H1 (cell line): Measurements from ENCODE around the gene KIF26A. TPM values are rescaled to one million over a fixed set of nuclear protein-coding genes. Genes with fewer than 3 reads are reported as not detected.

Source experiments
- CTCF ChIA-PET: fragments of 300-600 bp; sonication (Branson Sonifier 250); formaldehyde crosslinking; loops from one replicate; lab custom pipeline; 2021; ENCODE audit not compliant: partially characterized antibody; lab: Charles Lee
- POLR2A ChIA-PET: fragments of 300-600 bp; sonication (Branson Sonifier 250); formaldehyde crosslinking; loops from one replicate; lab custom pipeline; 2021; ENCODE audit warnings: inconsistent platforms; ENCODE audit not compliant: partially characterized antibody; lab: Charles Lee
- DNase-seq, 2 experiments: peaks; one replicate each; pipeline versions ENCODE4 v3.0.0 to v3.0.0-alpha.2; 2010 to 2022; ENCODE audit warnings: low spot score in 2 of 2, low read depth in 1 of 2, mixed read lengths in 1 of 2
- FAIRE-seq: peaks from 2 replicates; lab custom pipeline; 2011; peaks lifted over from hg19 to GRCh38; lab: Jason Lieb, UNC
- H2AFZ ChIP-seq: 2 replicates; pipeline ENCODE4 v1.8.1; 2012; ENCODE audit warnings: low read length, inconsistent platforms
- H2AK5ac ChIP-seq: 2 replicates; pipeline ENCODE4 v1.6.1; 2013; ENCODE audit warnings: low read depth, low read length
- H2BK120ac ChIP-seq: replicated peaks from 2 replicates; pipeline ENCODE3; 2013; ENCODE audit warnings: low read depth, low read length, inconsistent platforms
- H2BK12ac ChIP-seq: 2 replicates; pipeline ENCODE4 v1.6.1; 2013; ENCODE audit warnings: low read depth, low read length
- H2BK15ac ChIP-seq: 2 replicates; pipeline ENCODE4 v1.6.1; 2013; ENCODE audit warnings: low read length
- H2BK20ac ChIP-seq: 2 replicates; pipeline ENCODE4 v1.6.1; 2013; ENCODE audit warnings: low read length
- H2BK5ac ChIP-seq: 2 replicates; pipeline ENCODE4 v1.6.1; 2013; ENCODE audit warnings: low read depth, low read length
- H3K14ac ChIP-seq: 2 replicates; pipeline ENCODE4 v1.6.1; 2013; ENCODE audit warnings: inconsistent platforms; ENCODE audit not compliant: insufficient read length
- H3K18ac ChIP-seq: 2 replicates; pipeline ENCODE4 v1.6.1; 2013; ENCODE audit warnings: low read length; ENCODE audit errors: extremely low read depth
- H3K23ac ChIP-seq: 2 replicates; pipeline ENCODE4 v1.6.1; 2013; ENCODE audit warnings: inconsistent platforms; ENCODE audit not compliant: insufficient read length
- H3K23me2 ChIP-seq: 2 replicates; pipeline ENCODE4 v1.6.1; 2013; ENCODE audit warnings: low read depth, low read length
- H3K27ac ChIP-seq: 2 replicates; pipeline ENCODE4 v1.6.1; 2011; ENCODE audit warnings: low read depth, low read length, inconsistent platforms
- H3K27me3 ChIP-seq, 4 experiments: replicated peaks in 1 of 4; 1 replicate in 1 of 4; 2 replicates in 3 of 4; pipeline versions ENCODE4 v1.6.1 to v1.8.1; 2011 to 2013; ENCODE audit warnings: low read length in 3 of 4, mild to moderate bottlenecking in 3 of 4, inconsistent platforms in 2 of 4, mixed read lengths in 2 of 4, moderate library complexity in 1 of 4; ENCODE audit not compliant: control insufficient read depth in 3 of 4, insufficient read depth in 3 of 4; ENCODE audit errors: extremely low read depth in 1 of 4
- H3K36me3 ChIP-seq, 4 experiments: 2 replicates each; pipeline versions ENCODE4 v1.6.1 to v1.8.1; 2011 to 2013; ENCODE audit warnings: mild to moderate bottlenecking in 4 of 4, low read length in 3 of 4, moderate library complexity in 2 of 4, control low read depth in 1 of 4, inconsistent platforms in 1 of 4; ENCODE audit not compliant: insufficient read depth in 4 of 4, control insufficient read depth in 2 of 4
- H3K4ac ChIP-seq: replicated peaks from 2 replicates; pipeline ENCODE3; 2013; ENCODE audit warnings: low read length, low read depth, mixed read lengths, inconsistent platforms; ENCODE audit not compliant: insufficient read length
- H3K4me1 ChIP-seq, 4 experiments: replicated peaks in 1 of 4; 1 replicate in 1 of 4; 2 replicates in 3 of 4; pipeline versions ENCODE4 v1.6.1 to v1.8.1; 2011 to 2013; ENCODE audit warnings: low read length in 3 of 4, inconsistent platforms in 2 of 4, mixed read lengths in 1 of 4; ENCODE audit not compliant: insufficient read depth in 4 of 4, control insufficient read depth in 3 of 4
- H3K4me2 ChIP-seq, 2 experiments: 2 replicates each; pipeline versions ENCODE4 v1.6.1 to v1.8.1; 2011 to 2013; ENCODE audit warnings: low read depth in 2 of 2, low read length in 2 of 2, control low read depth in 1 of 2, inconsistent platforms in 1 of 2, mild to moderate bottlenecking in 1 of 2; ENCODE audit not compliant: insufficient read depth in 1 of 2
- H3K4me3 ChIP-seq, 4 experiments: fragments of 200-600, 300-600 bp in 1 of 4; sonication (generic), shearing (Covaris generic), sonication (Bioruptor Twin) in 1 of 4; 2 replicates each; pipeline versions ENCODE4 v1.5.1 to v1.8.1; 2011 to 2016; ENCODE audit warnings: low read length in 4 of 4, low read depth in 3 of 4, control low read depth in 2 of 4, inconsistent platforms in 2 of 4, mild to moderate bottlenecking in 2 of 4, mixed read lengths in 1 of 4, moderate library complexity in 1 of 4; ENCODE audit not compliant: insufficient read depth in 2 of 4; ENCODE audit errors: extremely low read depth in 1 of 4
- H3K56ac ChIP-seq: replicated peaks from 2 replicates; pipeline ENCODE3; 2013; ENCODE audit warnings: low read depth, mild to moderate bottlenecking, mixed read lengths, low read length, inconsistent platforms; ENCODE audit not compliant: insufficient read length
- H3K79me1 ChIP-seq: 2 replicates; pipeline ENCODE4 v1.6.1; 2013; ENCODE audit warnings: low read depth, low read length, control low read depth
- H3K79me2 ChIP-seq, 2 experiments: 2 replicates each; pipeline versions ENCODE4 v1.6.1 to v1.8.1; 2012 to 2013; ENCODE audit warnings: low read length in 2 of 2, mild to moderate bottlenecking in 2 of 2, inconsistent platforms in 1 of 2; ENCODE audit not compliant: insufficient read depth in 2 of 2, control insufficient read depth in 1 of 2
- H3K9ac ChIP-seq, 4 experiments: replicated peaks in 1 of 4; 1 replicate in 1 of 4; 2 replicates in 3 of 4; pipeline versions ENCODE4 v1.6.1 to v1.8.1; 2011 to 2013; ENCODE audit warnings: low read depth in 3 of 4, low read length in 3 of 4, control low read depth in 2 of 4, mild to moderate bottlenecking in 2 of 4, moderate library complexity in 2 of 4, inconsistent platforms in 1 of 4; ENCODE audit errors: extremely low read depth in 1 of 4
- H3K9me3 ChIP-seq, 2 experiments: 2 replicates each; pipeline versions ENCODE4 v1.6.1 to v1.8.1; 2012 to 2013; ENCODE audit warnings: mild to moderate bottlenecking in 2 of 2, moderate library complexity in 2 of 2, control low read depth in 1 of 2, inconsistent platforms in 1 of 2, low read depth in 1 of 2, low read length in 1 of 2, mixed read lengths in 1 of 2; ENCODE audit not compliant: insufficient read depth in 2 of 2
- H4K20me1 ChIP-seq, 2 experiments: replicated peaks in 1 of 2; 2 replicates each; pipeline versions ENCODE3 to v1.8.1; 2011 to 2013; ENCODE audit warnings: inconsistent platforms in 2 of 2, low read length in 2 of 2, mild to moderate bottlenecking in 1 of 2; ENCODE audit not compliant: insufficient read depth in 2 of 2, control insufficient read depth in 1 of 2
- H4K5ac ChIP-seq: 2 replicates; pipeline ENCODE4 v1.6.1; 2013; ENCODE audit warnings: low read length, low read depth, mixed read lengths, inconsistent platforms; ENCODE audit not compliant: insufficient read length
- H4K8ac ChIP-seq: 2 replicates; pipeline ENCODE4 v1.8.0; 2013; ENCODE audit warnings: mild to moderate bottlenecking, moderate library complexity, low read length, inconsistent platforms; ENCODE audit not compliant: insufficient read depth; ENCODE audit errors: extremely low read depth
- H4K91ac ChIP-seq: replicated peaks from 2 replicates; pipeline ENCODE3; 2013; ENCODE audit warnings: low read length, mixed read lengths, inconsistent platforms; ENCODE audit not compliant: insufficient read length
- CREB1 ChIP-seq: IDR thresholded peaks from 2 replicates; pipeline ENCODE4 v1.6.1; 2012; ENCODE audit warnings: inconsistent platforms
- HDAC2 ChIP-seq, 2 experiments: fragments of 300-600 bp in 1 of 2; sonication (generic) in 1 of 2; IDR thresholded peaks; 2 replicates each; pipeline ENCODE4 v1.6.1; 2011 to 2012; ENCODE audit warnings: low read depth in 2 of 2, low read length in 2 of 2, mild to moderate bottlenecking in 2 of 2, moderate library complexity in 2 of 2, borderline replicate concordance in 1 of 2, inconsistent platforms in 1 of 2
- NANOG ChIP-seq: IDR thresholded peaks from 2 replicates; pipeline ENCODE4 v1.6.1; 2011; ENCODE audit warnings: low read length, low read depth, mild to moderate bottlenecking, inconsistent platforms; ENCODE audit not compliant: insufficient read depth, poor library complexity, severe bottlenecking
- RAD21 ChIP-seq, 2 experiments: IDR thresholded peaks in 1 of 2; conservative IDR thresholded peaks in 1 of 2; 2 replicates each; pipeline ENCODE4 v1.6.1; 2011; ENCODE audit warnings: low read depth in 2 of 2, low read length in 2 of 2, improper control_type of control experiment in 1 of 2, inconsistent platforms in 1 of 2, mild to moderate bottlenecking in 1 of 2, moderate library complexity in 1 of 2
- SIN3A ChIP-seq, 2 experiments: IDR thresholded peaks in 1 of 2; conservative IDR thresholded peaks in 1 of 2; 2 replicates each; pipeline ENCODE4 v1.6.1; 2011 to 2012; ENCODE audit warnings: low read length in 2 of 2, improper control_type of control experiment in 1 of 2, low read depth in 1 of 2, mild to moderate bottlenecking in 1 of 2
- SRF ChIP-seq: IDR thresholded peaks from 2 replicates; pipeline ENCODE4 v1.6.1; 2011; ENCODE audit warnings: mild to moderate bottlenecking, low read depth, low read length, moderate library complexity
- TCF12 ChIP-seq: IDR thresholded peaks from 2 replicates; pipeline ENCODE4 v1.6.1; 2011; ENCODE audit warnings: low read depth, mild to moderate bottlenecking, low read length
- YY1 ChIP-seq: IDR thresholded peaks from 2 replicates; pipeline ENCODE4 v1.6.1; 2011; ENCODE audit warnings: low read depth, mild to moderate bottlenecking, low read length
- WGBS, 2 experiments: shearing (Covaris generic) in 1 of 2; methylation state at CpG; one replicate each; pipeline versions ENCODE4 v1.1.6 to v1.1.7; 2013 to 2015; ENCODE audit warnings: low lambda C conversion rate in 2 of 2, mixed read lengths in 2 of 2, inconsistent platforms in 1 of 2, low coverage in 1 of 2, missing lambda C conversion rate in 1 of 2; ENCODE audit not compliant: insufficient replicate concordance in 2 of 2, insufficient coverage in 1 of 2, insufficient read length in 1 of 2; ENCODE audit errors: extremely low coverage in 1 of 2, missing lambda C conversion rate in 1 of 2; 5-methylcytosine and 5-hydroxymethylcytosine counted together
- polyA plus RNA-seq, 7 experiments: library from polyadenylated mRNA; depleted of rRNA in 3 of 7; stranded (reverse) in 5 of 7; unstranded in 2 of 7; fragments of >200 nt in 5 of 7; fragments of 200-250 nt in 2 of 7; gene quantifications; 1 replicate in 5 of 7; 2 replicates in 1 of 7; 4 replicates in 1 of 7; pipeline versions ENCODE4 v1.2.1 to v1.2.3, GENCODE V29; 2011 to 2013; ENCODE audit warnings: missing spikeins in 2 of 7, mixed read lengths in 2 of 7
- total RNA-seq: library from RNA; stranded (reverse); fragmentation: NEBNext Ultra II Directional; extraction: Animal tissue kit (Norgen Biotek cat#: 25700); gene quantifications from 2 replicates; pipeline ENCODE4 v1.2.1, GENCODE V29; 2021

Gene KIF26A
- total and polyA plus RNA-seq, 2 of the 8 experiments (the other 6 are each of a cell fraction or from before 2014, with no cell fraction given): 11.5 to 41.6 TPM

DNA sequence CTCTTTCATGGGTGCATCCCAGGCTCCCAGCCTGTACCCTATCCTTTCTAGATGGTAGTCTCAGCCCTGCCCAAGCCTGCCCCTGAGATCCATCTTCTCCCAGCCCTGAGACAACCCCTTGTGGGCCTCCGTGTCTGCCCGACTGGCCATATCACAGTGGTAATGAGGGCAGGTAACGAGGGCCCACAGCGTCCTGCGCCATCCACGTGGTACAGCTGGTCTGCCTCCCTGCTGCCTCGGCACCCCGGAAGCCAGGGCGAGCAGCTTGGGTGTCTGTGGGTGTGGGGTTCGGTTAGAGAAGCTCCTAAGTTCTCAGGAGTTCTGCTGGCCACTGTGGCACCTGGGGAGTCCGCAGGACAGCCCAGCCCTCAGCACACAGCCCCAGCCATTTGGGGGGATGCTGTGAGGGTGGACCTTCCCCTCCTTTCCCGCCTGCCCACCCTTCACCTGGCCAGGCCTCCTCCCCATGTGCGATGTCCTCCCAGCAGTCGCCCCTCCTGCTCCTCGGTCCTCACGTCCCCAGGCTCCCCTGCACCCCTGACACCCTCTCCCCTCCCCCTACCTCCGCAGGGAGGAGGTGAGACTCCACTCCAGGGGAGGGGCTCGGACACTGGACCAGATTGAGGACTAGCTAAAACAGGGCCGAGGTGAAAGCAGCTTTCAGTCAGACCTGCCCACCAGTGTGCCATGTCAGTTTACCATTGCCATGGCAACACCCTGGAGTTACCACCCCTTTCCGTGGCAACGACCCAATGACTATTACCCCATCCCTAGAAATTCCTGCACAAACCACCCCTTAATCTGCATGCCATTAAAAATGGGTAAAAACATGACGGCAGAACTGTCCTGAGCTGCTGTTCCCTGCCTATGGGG is 69.0 kb downstream of the KIF26A start:
- H2BK5ac ChIP-seq: no peak overlapping the region
- ChIA-PET CTCF (interaction anchor here (0.6 to 2.0 kb wide), 5 partner anchors 15 to 444 kb away, joined by 3 to 5 read pairs (median 3); no protein-coding TSS in a partner anchor), POLR2A (no interaction called here)
- no peak overlapping the region for H3K27ac ChIP-seq
- H3K36me3 ChIP-seq: no peaks in the 10 kb centered on the region
- no peak for FAIRE-seq
- no peak overlapping the region for H3K4me2 ChIP-seq
- DNase-seq: no peak
- H4K8ac ChIP-seq: no peak overlapping the region; the same call in 1 of the 2 replicates
- H2BK15ac ChIP-seq: no peak overlapping the region
- H3K79me2 ChIP-seq: no peaks in the 10 kb centered on the region
- H3K4me3 ChIP-seq: no peak overlapping the region
- H3K27me3 ChIP-seq: no peaks in the 10 kb centered on the region
- no peak overlapping the region for H2BK12ac ChIP-seq
- no peak overlapping the region for H4K5ac ChIP-seq
- H4K91ac ChIP-seq: no peak overlapping the region
- H2AK5ac ChIP-seq: no peak overlapping the region
- H3K14ac ChIP-seq: no peak overlapping the region
- H2AFZ ChIP-seq: no peak overlapping the region
- peaks cover 14% of the 10 kb centered on the region; the same call in 1 of the 2 replicates for H3K23me2 ChIP-seq
- H4K20me1 ChIP-seq: no peaks in the 10 kb centered on the region
- H3K4ac ChIP-seq: no peak overlapping the region
- H3K79me1 ChIP-seq: no peaks in the 10 kb centered on the region
- no peak overlapping the region for H3K23ac ChIP-seq
- no peak overlapping the region for H3K56ac ChIP-seq
- no peaks in the 10 kb centered on the region for H3K9me3 ChIP-seq
- TF ChIP-seq SIN3A (conservative IDR thresholded peaks at IDR 0.05 in 1 of 2, IDR thresholded peaks at IDR 0.05 in 1 of 2; ENCODE audit: low read depth in 1 of 2, low read length in 2 of 2) (no peak), NANOG (no peak), YY1 (no peak), RAD21 (IDR thresholded peaks at IDR 0.05 in 1 of 2, conservative IDR thresholded peaks at IDR 0.05 in 1 of 2; ENCODE audit: low read depth in 2 of 2, low read length in 2 of 2) (no peak), CREB1 (no peak), HDAC2 (IDR thresholded peaks at IDR 0.05; ENCODE audit: borderline replicate concordance in 1 of 2, low read depth in 2 of 2, low read length in 2 of 2) (no peak), TCF12 (no peak), SRF (no peak)
- no peak overlapping the region for H3K9ac ChIP-seq
- no peak overlapping the region for H2BK20ac ChIP-seq
- H2BK120ac ChIP-seq: no peak overlapping the region
- H3K4me1 ChIP-seq: peaks cover 0 to 7% (median 0%) of the 10 kb centered on the region in 4 experiments; a peak in 1 of 7 replicates
- no peak overlapping the region for H3K18ac ChIP-seq
- 90% methylated on average over 10 of the region's 22 CpGs; no CpG with 5 or more reads in 1 of the 2 experiments for WGBS, 2 experiments
